Mesodermal cell (in vitro differentiated cells): ENCODE measurements around the gene MYO16.
A peak's percentile ranks its signal among the peaks of the same experiment; 100 is the strongest.

Experiments used
- H3K27ac ChIP-seq: 2 replicates; pipeline ENCODE4 v1.7.0; 2013; ENCODE audit warnings: mild to moderate bottlenecking, low read depth, low read length, moderate library complexity; ENCODE audit not compliant: severe bottlenecking
- H3K36me3 ChIP-seq: 2 replicates; pipeline ENCODE4 v1.7.1; 2013; ENCODE audit warnings: mild to moderate bottlenecking, low read length, moderate library complexity; ENCODE audit not compliant: control insufficient read depth, insufficient read depth
- H3K4me1 ChIP-seq: one replicate; pipeline ENCODE4 v1.7.1; 2013; ENCODE audit warnings: mild to moderate bottlenecking, low read length; ENCODE audit not compliant: insufficient read depth, control insufficient read depth, poor library complexity, severe bottlenecking
- H3K4me3 ChIP-seq: 2 replicates; pipeline ENCODE4 v1.7.0; 2013; ENCODE audit warnings: low read length, control low read depth, mild to moderate bottlenecking; ENCODE audit not compliant: insufficient read depth, poor library complexity, severe bottlenecking; ENCODE audit errors: extremely low read depth
- H3K9me3 ChIP-seq: 2 replicates; pipeline ENCODE4 v1.7.1; 2013; ENCODE audit warnings: mild to moderate bottlenecking, low read length, moderate library complexity; ENCODE audit not compliant: control insufficient read depth
- WGBS, 2 experiments: methylation state at CpG; one replicate each; pipeline ENCODE4 v1.1.5; 2013; ENCODE audit warnings: missing lambda C conversion rate in 2 of 2; ENCODE audit not compliant: insufficient coverage in 2 of 2; 5-methylcytosine and 5-hydroxymethylcytosine counted together

MYO16 gene

DNA sequence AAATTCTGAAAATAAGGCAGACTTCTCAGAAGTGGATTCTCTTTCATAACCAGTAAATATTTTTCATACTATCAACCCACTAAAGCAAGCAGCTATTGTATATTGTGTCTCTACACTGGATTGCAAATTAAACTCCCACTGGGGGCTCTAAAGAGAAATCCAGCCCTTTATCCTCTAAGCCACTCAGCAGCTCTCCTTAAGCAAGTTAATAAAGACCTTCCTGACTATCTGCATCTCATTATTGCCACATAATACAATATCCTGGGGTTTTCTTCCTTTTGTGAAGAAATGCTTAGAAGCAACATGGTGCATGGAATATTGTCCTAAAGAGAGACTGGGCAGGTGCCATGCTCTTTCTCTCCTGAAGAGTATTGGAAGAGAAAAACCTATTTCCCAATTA is 521.3 kb downstream of the MYO16 start:
- Histone ChIP-seq H3K4me3 (no peak overlapping the region), H3K27ac (no peak overlapping the region), H3K36me3 (no peaks in the 10 kb centered on the region), H3K4me1 (peaks cover 33% of the 10 kb centered on the region), H3K9me3 (no peaks in the 10 kb centered on the region)

GRCh38 chr13:109151255-109151654 is 521.8 kb downstream of the MYO16 start:
- no peaks in the 10 kb centered on the region for H3K36me3 ChIP-seq
- no peaks in the 10 kb centered on the region for H3K9me3 ChIP-seq
- no peak overlapping the region for H3K27ac ChIP-seq
- peaks cover 38% of the 10 kb centered on the region for H3K4me1 ChIP-seq
- WGBS, 2 experiments = 93 to 100% methylated on average over 3 of the region's 3 CpGs
- no peak overlapping the region for H3K4me3 ChIP-seq

DNA sequence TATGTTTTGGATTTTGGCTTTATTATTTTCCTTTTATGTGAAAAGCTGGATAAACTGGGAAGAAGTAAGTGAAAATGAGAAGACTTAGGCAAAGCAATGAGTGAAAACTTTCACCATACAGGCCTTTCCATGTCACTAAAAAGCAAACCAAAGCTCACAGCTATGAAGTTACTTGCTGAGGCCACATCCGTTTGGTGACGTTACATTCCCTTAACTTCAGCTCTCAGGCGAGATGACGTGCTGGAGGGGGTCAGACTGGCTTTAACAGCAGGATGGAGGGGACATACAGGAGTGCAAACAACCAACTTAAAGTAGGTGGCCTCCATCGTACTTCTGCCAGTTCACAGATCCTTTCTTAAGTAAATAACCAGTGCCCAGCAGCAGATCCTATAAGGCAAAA is 522.3 kb downstream of the MYO16 start:
- Histone ChIP-seq H3K4me3 (no peak overlapping the region), H3K9me3 (no peaks in the 10 kb centered on the region), H3K4me1 (peaks cover 43% of the 10 kb centered on the region), H3K27ac (no peak overlapping the region), H3K36me3 (no peaks in the 10 kb centered on the region)
- WGBS, 2 experiments = 70% methylated on average over 4 of the region's 5 CpGs

DNA sequence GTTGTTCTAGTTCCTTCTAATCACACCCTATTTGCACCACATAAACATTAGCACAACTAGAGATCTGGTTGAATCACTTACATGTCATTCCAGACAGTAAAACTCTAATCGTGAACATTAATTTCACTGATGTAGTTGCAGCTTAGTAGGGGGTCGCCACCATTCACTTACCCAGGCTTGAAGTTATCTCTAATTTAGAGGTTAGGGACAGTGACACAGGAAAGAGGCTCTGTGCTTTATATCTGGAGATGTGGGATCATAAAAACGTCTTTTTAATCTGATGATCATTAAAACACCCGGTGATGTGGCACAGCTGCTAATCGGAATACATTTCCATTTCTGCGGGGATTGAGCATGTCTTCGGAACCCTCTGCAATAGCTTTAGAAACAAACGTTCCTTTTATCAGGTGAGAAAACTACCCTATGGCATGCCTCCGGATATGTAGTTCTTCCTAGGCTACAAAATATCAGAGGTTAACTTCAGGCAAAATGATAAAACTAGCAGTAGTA is 523.0 kb downstream of the MYO16 start:
- H3K27ac ChIP-seq = no peak overlapping the region
- H3K4me1 ChIP-seq = peaks cover 48% of the 10 kb centered on the region
- H3K9me3 ChIP-seq = no peaks in the 10 kb centered on the region
- 89 to 94% methylated on average over 6 to 7 of the region's 9 CpGs for WGBS, 2 experiments
- H3K36me3 ChIP-seq = no peaks in the 10 kb centered on the region
- no peak overlapping the region for H3K4me3 ChIP-seq

DNA sequence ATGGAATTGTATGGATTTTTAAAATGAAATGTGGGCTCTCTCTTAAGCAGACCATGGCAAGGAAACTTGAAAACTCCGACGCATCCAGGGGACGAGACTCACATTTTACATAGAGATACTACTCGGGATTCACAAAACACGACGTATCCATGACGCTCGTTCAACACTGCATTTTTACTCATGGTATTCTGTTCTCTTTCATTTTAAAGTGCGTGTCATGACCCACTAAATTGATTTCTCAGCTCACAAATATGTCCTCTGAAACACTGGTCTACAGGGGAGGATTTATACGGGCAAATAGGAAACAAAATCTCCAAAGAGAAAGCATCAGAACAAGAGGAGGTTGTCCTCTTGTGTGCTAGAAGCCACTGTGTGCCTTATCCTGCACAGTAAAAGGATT is 523.5 kb downstream of the MYO16 start:
- Histone ChIP-seq H3K4me1 (peaks cover 44% of the 10 kb centered on the region), H3K27ac (no peak overlapping the region), H3K36me3 (no peaks in the 10 kb centered on the region), H3K9me3 (no peaks in the 10 kb centered on the region), H3K4me3 (no peak overlapping the region)
- 88 to 96% methylated on average over 10 of the region's 10 CpGs for WGBS, 2 experiments

- no peaks in the 10 kb centered on the region for H3K36me3 ChIP-seq
- no peaks in the 10 kb centered on the region for H3K9me3 ChIP-seq
- H3K4me1 ChIP-seq = peaks cover 33% of the 10 kb centered on the region
- 90 to 94% methylated on average over 4 to 5 of the region's 8 CpGs for WGBS, 2 experiments
- no peak overlapping the region for H3K27ac ChIP-seq
- no peak overlapping the region for H3K4me3 ChIP-seq
These were observed 524.7 kb downstream of the MYO16 start for GRCh38 chr13:109154146-109154545.

DNA sequence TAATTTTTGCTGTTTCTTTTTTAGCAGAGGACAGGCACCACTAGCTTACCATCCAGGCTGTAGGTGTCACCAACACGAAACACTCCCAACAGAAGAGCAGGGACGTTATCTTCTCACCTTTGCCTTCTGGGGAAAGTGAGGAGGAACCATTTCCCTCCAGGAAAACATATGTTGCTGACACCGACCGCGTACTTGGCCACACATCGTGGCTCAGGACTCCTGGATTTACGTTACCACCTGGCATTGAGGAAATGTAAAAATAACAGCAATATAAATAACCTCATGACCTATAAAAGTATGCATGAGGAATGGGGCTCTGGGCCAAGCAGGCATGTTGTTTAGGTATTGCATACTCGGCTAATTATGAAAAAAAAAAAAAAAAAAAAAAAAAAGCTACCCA is 525.1 kb downstream of the MYO16 start:
- Histone ChIP-seq H3K4me3 (no peak overlapping the region), H3K36me3 (no peaks in the 10 kb centered on the region), H3K9me3 (no peaks in the 10 kb centered on the region), H3K4me1 (peaks cover 33% of the 10 kb centered on the region), H3K27ac (no peak overlapping the region)
- 80% methylated on average over 1 of the region's 8 CpGs; no CpG with 5 or more reads in 1 of the 2 experiments for WGBS, 2 experiments

- no peaks in the 10 kb centered on the region for H3K9me3 ChIP-seq
- H3K4me3 ChIP-seq = no peak overlapping the region
- no peaks in the 10 kb centered on the region for H3K36me3 ChIP-seq
- H3K27ac ChIP-seq = peak overlapping the region; percentile 78
- WGBS, 2 experiments = 94 to 99% methylated on average over 10 of the region's 13 CpGs
- H3K4me1 ChIP-seq = peaks cover 33% of the 10 kb centered on the region
These were observed 525.8 kb downstream of the MYO16 start for GRCh38 chr13:109154966-109155761.

GRCh38 chr13:109156181-109156935 is 526.9 kb downstream of the MYO16 start:
- Histone ChIP-seq H3K4me1 (peaks cover 33% of the 10 kb centered on the region), H3K36me3 (no peaks in the 10 kb centered on the region), H3K9me3 (no peaks in the 10 kb centered on the region), H3K27ac (peak overlapping the region; percentile 78), H3K4me3 (no peak overlapping the region)
- WGBS, 2 experiments = 93% methylated on average over 15 of the region's 16 CpGs

GRCh38 chr13:109157275-109157674 is 527.9 kb downstream of the MYO16 start:
- 41 to 65% methylated on average over 5 of the region's 5 CpGs for WGBS, 2 experiments
- Histone ChIP-seq H3K27ac (no peak overlapping the region), H3K9me3 (no peaks in the 10 kb centered on the region), H3K4me3 (no peak overlapping the region), H3K4me1 (peaks cover 27% of the 10 kb centered on the region), H3K36me3 (no peaks in the 10 kb centered on the region)

DNA sequence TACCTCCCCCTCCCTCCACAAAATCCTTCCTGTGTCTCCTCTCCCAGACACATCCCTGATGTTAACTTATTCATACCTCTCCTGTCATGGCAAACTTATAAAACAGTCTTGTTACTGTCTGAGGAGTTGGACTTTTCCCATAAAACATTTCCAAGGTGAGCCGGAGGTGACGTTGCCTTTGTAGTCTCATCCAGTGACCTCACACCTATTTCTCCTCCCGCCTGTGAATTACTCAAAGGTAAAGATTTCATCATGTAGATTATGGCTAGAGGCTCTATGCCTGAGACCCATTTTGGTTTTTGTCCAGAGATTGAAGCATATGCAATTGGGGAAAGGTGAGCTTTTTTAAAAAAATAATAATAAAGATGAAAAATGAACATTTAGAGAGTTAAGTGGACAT is 529.0 kb downstream of the MYO16 start:
- Histone ChIP-seq H3K36me3 (no peaks in the 10 kb centered on the region), H3K4me3 (no peak overlapping the region), H3K9me3 (no peaks in the 10 kb centered on the region), H3K4me1 (peaks cover 27% of the 10 kb centered on the region), H3K27ac (no peak overlapping the region)
- WGBS, 2 experiments = 85% methylated on average over 2 of the region's 3 CpGs; no CpG with 5 or more reads in 1 of the 2 experiments
